Jurkat, Clone E6-1 (cell line): ENCODE measurements around the gene ID3.
"Not testable (repeated sequence)": the region's sequence is repeated elsewhere in the genome, so short reads cannot be mapped to it uniquely, and the experiment has no call there.

Experiments used
- DNase-seq: peaks from one replicate; pipeline ENCODE4 v3.0.0-alpha.2; 2011; ENCODE audit warnings: low read depth, low spot score
- H3K4me3 ChIP-seq: 2 replicates; pipeline ENCODE4 v1.5.1; 2011; ENCODE audit warnings: mild to moderate bottlenecking, low read length, control low read depth, moderate library complexity

The ID3 gene

DNA sequence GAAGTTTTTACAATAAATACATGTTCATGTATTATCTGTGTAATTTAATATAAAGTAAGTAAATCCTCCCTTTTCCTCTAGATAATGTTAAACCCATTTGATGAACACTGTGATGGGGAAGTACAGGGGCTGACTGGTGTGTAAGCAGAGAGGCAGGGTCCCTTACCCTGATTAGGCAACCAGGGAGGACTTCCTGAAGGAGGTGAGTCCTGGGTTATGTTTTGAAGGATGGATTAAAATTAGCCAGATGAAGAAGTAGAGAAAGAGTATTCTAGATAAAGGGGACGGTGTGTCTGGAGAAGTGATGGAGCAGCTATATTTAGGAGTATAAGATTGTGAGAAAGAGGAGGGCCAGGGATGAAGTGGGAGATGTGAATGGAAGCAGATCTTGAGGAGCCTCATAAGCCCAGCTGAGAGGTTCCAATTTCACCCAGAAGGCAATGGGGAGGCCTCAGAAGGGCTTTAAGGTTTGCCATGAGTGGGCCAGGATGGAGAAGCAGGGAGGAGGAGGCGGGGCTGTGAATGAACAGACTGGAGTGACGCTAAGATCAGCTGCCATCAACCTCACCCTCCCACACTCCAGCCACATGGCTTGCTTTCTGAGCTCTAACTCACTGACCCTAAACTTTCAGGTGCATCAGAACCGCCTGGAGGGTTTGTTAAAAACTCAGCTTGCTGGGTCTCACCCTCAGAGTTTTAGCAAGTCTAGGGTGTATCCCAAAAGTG lies 30.9 kb upstream of the ID3 start:
- no peak for DNase-seq
- H3K4me3 ChIP-seq, result no peak overlapping the region

GRCh38 chr1:23589585-23589986 lies 30.3 kb upstream of the ID3 start:
- DNase-seq, result no peak
- H3K4me3 ChIP-seq, result no peak overlapping the region

DNA sequence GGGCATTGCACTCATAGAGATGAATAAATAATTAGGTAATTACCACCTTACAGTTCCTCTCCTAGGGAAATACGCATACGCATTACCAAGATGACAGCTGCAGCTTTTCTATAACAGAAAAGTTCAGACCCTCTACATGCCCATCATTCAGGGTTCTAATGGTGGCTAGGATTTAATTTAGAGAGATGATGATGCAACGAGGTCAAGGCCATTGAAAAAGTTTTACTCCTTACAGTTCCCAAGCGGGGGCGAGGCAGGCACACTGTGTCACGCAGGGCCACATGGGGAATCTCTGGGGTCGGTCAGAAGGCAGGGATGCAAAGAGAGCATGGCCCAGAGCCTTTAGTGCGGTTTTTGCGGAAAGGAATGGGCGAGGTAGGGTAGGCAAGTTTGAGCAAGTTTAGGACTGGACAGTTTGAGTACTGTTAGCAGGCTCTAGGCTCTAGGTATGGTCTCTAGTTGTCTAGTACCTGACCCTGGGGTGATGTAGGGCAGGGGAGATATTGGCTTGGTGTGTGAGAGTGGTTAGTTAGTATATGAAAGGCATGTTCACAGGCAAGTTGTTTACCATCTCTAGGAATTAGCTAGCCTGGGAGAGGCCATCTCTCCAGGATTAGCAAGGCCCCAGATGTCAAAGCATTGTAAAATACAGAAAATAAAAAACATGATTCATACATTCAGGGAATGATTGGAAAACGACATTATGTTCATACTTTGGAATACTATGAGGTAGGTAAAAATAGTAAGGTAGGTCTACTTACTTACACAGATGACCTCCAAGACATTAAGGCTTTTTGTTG lies 29.6 kb upstream of the ID3 start:
- no peak overlapping the region for H3K4me3 ChIP-seq
- DNase-seq, result no peak

GRCh38 chr1:23585321-23586022 lies 26.2 kb upstream of the ID3 start:
- no peak for DNase-seq
- no peak overlapping the region for H3K4me3 ChIP-seq

DNA sequence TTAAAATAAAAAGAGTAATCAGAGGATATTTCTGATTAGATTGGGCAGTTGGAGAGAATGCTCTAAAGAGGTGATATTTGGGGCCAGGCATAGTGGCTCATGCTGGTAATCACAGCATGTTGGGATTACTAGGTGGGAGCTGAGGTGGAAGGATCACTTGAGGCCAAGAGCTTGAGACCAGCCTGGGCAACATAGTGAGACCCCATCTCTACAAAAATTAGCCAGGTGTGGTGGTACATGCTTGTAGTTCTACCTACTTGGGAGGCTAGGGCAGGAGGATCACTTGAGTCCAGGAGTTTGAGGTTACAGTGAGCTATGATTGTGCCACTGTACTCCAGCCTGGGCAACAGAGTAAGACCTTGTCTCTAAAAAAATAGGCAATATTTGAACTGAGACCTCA lies 24.4 kb upstream of the ID3 start:
- DNase-seq, H3K4me3 ChIP-seq: not testable (repeated sequence)

DNA sequence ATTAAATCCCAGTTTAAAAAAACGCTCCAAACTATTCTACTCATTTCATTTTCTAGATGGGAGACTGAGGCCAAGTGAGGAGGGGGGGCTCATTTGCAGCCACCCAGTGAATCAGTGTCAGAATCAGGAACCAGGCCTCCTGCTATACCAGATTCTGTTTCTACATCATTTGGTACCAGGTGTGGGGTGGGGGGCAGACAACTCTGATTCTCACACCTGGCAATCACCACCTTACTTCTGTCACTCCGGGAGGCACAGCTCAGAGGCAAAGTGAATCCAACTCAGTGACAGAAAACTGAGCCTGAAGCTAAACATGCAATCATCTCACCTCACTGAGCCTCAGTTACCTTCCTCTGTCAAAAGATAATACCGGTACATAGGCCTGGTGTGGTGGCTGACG lies 23.5 kb upstream of the ID3 start:
- H3K4me3 ChIP-seq, result no peak overlapping the region
- no peak for DNase-seq

GRCh38 chr1:23581219-23581618 lies 21.9 kb upstream of the ID3 start:
- DNase-seq, result no peak
- H3K4me3 ChIP-seq, result no peak overlapping the region

- no peak overlapping the region for H3K4me3 ChIP-seq
- no peak for DNase-seq
Measured at GRCh38 chr1:23578997-23579363, 19.7 kb upstream of the ID3 start.

GRCh38 chr1:23578311-23578996 lies 19.2 kb upstream of the ID3 start:
- no peak overlapping the region for H3K4me3 ChIP-seq
- DNase-seq, result no peak

DNA sequence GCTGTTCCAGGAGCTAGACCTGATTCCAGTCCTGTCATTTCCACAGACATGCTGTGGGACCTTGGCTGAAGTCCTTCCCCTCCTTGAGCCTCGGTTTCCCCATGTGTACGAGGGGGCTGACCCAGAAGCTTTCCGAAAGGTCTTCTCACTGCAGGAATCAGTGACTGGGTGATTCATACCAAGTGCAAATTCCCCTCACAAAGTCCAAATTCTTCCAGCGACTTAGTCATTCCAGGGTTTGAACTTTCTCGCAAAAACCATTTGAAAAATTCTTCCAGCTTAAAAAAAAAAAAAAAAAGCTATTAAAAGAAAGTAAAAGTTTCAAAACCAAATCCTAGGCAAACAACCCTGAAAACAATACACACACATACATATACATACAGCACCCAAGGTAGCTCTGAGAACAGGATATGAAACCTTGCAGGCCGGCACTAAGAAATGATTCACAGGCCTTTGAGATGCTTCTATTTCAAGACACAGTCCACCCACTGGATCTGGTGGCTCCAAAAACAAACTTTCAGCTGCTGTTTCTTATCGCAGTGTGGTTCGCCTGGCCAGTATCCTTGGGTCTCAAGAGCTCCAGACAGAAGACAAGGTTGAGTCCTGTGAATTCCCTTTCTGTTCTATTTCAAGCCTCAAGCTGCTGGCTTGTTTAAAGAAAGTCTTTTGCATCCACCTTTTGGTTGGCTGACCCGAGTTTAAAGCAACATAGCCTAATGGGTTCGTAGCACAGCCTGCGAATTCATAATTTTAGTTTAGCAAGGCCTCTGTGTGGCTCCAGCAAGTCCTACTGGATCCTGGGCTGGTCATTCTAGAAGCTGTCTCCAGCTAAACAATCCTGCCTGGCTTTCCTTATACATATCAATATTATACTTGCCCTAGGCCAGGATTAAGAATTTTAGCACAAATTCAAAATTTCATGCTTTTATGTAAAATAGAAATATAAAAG lies 18.0 kb upstream of the ID3 start:
- no peak for DNase-seq

DNA sequence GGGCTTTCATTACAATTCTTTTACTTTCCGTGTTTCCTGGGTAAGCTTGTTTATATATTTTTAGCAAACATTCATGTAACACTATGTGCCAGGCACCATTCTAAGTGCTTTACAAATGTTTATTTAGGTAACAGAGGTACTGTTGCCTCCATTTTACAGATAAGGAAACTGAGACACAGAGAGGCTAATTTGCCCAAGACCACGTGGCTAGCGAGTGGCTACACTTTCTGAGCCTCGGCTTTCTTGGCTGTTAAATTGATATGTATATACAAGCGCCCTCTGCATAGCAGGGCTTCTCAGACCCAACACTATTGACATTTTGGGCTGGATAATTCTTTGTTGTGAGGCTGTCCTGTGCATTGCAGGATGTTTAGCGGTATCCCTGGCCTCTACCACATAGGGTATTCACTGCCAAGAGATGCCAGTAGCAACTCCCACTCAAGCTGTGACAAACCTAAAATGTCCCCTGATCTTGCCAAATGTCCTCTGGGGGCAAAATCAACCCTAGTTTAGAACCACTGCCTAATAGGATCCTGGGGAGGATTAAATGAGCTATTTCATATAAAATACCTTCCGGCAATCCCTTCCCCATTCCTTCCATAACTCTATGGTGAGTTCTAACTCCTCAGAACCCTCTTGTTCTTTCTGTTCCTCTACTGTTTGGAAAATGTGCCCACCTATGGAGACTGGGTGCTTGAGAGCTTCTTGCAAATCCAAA lies 17.2 kb upstream of the ID3 start:
- DNase-seq, result no peak
- H3K4me3 ChIP-seq, result no peak overlapping the region

More for the DNA sequence above, 18.0 kb upstream of the ID3 start:
- no peak overlapping the region for H3K4me3 ChIP-seq

GRCh38 chr1:23575226-23575810 lies 16.0 kb upstream of the ID3 start:
- no peak for DNase-seq
- no peak overlapping the region for H3K4me3 ChIP-seq

- no peak for DNase-seq
- H3K4me3 ChIP-seq, result no peak overlapping the region
Measured at GRCh38 chr1:23574265-23574754, 15.0 kb upstream of the ID3 start.

GRCh38 chr1:23573574-23574182 lies 14.4 kb upstream of the ID3 start:
- no peak overlapping the region for H3K4me3 ChIP-seq
- no peak for DNase-seq

GRCh38 chr1:23571465-23571864 lies 12.2 kb upstream of the ID3 start:
- H3K4me3 ChIP-seq, result no peak overlapping the region
- DNase-seq, result no peak

- DNase-seq, result no peak
- no peak overlapping the region for H3K4me3 ChIP-seq
Measured at GRCh38 chr1:23570001-23570691, 10.8 kb upstream of the ID3 start.
